Heart left ventricle (tissue), 13 donors: Measurements from ENCODE around the gene PTPRN2.

Experiments
- CTCF ChIP-seq, 12 donors: fragments of 200-600 bp; sonication (generic) in 4 of 12; IDR thresholded peaks; one replicate each; pipeline versions ENCODE4 v1.5.0 to v1.8.0; 2018 to 2022; ENCODE audit warnings: antibody characterized with exemption in 12 of 12, mild to moderate bottlenecking in 5 of 12
- POLR2A ChIP-seq, 2 donors: fragments of 450-650 bp; IDR thresholded peaks; one replicate each; pipeline ENCODE4 v1.6.1; 2017; ENCODE audit warnings: antibody characterized with exemption in 2 of 2, mild to moderate bottlenecking in 2 of 2, moderate library complexity in 2 of 2
- donor health status: ischemic (EF 13 %, LVEDD 7.1; RV severe dilation, severe dysfunction).
- donor health status: DM: no; HTN: yes; CAD: no.
- donor health status: DM: no; HTN: no; CAD: no.
- donor health status: ischemic (EF 25% LVEDD 6.9; RV normal size, moderate dysfunction).
- donor health status: ischemic (EF 25% LVEDD 5.7; RV mildly dilated, moderate dysfunction).
- donor health status: ischemic (EF 35%, LVEDD 5.7; RV mildly dilated, moderate dysfunction).
- donor health status: nonischemic (EF 11% LVEDD 7.7; RV severe dilation, severe dysfunction).
- donor health status: DM: yes; HTN: yes; CAD: no.
- donor health status: PGD.
- donor health status: ischemic (EF 29% LVEDD 5.4; RV normal size, mild dysfunction).
- donor health status: nonischemic (EF 23%, LVEDD 6.1; RV moderate dilation, normal function).

GRCh38 chr7:157614457-157615020, 973.1 kb downstream of the PTPRN2 start:
- TF ChIP-seq CTCF (IDR thresholded peaks at IDR 0.05) (no peak), POLR2A (IDR thresholded peaks at IDR 0.05) (no peak)
